HG02970 (cell line): ENCODE measurements around the gene YIPF3.
"Not testable (repeated sequence)": the region's sequence is repeated elsewhere in the genome, so short reads cannot be mapped to it uniquely, and the experiment has no call there.

Experiments
- ATAC-seq: cut with Tn5 transposase; IDR thresholded peaks from one replicate; pipeline ENCODE4 v1.9.1; 2021; ENCODE audit warnings: mild to moderate bottlenecking, moderate library complexity, moderate number of reproducible peaks; ENCODE audit not compliant: unreplicated experiment, low FRiP score

Gene YIPF3

GRCh38 chr6:43509984-43510826 is 6.5 kb downstream of the YIPF3 start, which contains the start of gene LRRC73:
TSS of gene LRRC73 (minus strand) at chr6:43510346. CDS start at chr6:43509785, 561 bp downstream.
- no peak for ATAC-seq

DNA sequence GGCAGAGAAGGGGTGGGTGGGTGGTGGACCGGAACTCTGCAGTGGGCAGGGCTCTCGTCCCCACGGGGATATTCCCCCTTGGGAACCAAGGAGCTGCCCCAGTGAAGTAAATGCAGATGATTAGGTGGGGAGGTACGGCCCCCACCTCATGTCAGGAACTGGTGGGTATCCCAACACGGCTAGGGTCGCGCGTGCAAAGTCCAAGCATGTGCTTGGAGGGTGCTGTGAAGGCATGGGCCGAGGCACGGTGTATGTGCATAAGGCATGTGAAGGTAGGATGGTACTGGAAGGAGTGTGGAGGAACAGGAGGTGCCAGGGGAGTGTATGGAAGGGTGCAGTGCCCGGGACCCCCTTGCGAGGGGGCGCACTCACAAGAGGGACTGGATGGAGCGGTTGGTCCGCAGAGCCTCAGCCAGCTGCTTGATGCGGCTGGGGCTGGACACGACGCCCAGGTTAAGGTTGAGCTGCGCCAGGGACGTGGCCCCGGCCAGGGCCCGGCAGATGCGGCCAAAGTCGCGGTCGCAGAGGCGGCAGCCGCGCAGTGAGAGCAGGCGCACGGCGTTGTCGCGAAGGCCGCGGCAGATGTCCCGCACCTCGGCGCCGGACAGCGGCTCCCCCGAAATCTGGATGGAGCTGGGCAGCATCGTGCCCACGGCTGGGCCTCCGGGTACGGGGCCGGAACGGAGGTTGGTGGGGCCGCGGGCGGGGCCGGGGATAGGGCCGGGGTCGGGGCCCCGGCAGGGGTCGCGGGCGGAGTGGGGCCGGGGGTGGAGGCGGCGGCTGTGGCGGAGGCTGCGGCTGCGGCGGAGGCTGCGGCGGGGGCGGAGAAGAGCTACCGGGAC is 7.4 kb downstream of the YIPF3 start:
- ATAC-seq = no peak

DNA sequence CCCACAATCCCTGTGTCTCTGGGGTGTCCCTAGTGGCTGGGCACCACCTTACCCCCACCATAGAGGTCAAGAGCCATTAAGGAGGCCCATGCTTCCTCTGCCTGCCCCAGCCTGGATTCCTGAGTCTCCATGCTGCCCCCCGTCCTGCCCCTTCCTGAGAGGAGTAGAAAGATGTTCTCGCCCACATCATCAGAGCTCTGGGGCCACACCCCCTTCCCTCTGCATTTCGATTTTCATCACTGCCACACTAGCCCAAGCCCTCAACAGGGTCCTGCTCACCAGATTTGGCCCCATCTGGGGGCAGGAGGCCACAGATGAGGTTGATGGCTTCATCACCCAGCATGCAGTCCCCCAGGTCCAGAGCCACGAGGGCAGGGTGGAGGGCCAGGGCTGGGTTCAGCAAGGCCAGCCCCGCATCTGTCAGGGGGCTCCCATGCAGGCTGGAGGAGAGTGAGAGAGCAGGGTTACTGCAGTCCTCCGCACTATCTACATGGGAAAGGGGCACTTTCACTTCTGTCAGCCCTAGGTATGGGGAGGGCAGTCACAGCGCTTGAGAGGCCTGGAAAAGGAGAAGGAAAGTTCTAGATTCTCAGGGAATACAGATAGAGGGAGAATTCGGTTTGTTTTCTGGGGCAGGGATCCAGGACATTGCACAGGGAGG is 8.1 kb downstream of the YIPF3 start:
- no peak for ATAC-seq

DNA sequence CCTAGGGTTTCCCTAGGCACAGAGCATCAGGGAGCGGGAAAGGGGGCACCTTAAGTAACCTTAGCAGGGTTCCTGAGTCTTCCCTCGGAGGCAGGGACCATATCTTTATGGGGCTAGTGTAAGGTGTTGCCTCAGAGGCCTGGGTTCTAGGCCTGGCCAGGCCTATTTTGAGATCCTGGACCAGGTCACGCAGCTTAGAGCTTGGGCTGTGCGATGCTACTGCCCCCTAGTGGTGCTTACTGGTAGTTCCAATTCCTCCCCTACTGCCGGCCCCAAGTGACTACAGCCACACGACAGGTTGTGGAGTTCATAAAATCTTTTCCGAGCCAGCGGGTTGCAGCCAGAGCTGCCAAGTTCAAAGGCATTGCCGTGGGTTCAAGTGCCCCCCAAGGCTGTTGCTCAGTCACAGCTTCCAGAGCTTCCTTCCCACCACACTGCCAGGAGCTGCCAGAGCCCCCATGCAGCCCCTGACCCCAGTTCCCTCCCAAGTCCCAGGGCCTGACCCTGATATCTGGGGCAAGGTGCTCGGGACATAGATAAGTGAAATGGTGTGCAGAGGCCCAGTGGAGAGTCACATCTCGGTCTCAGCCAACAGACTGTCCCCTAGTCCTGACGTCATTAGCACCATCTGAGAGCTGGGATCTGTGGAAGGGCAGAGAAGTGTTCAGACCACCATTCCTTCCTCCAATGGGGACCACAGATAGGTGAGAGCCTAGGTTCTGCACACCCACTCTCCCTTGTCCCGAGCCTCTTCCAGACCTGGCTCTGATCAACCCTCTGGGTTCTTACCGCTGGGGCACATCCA is 9.9 kb downstream of the YIPF3 start:
- ATAC-seq = no peak

GRCh38 chr6:43506171-43506570 is 10.6 kb downstream of the YIPF3 start:
- ATAC-seq = no peak

GRCh38 chr6:43505718-43506117 is 11.0 kb downstream of the YIPF3 start:
- ATAC-seq = no peak

GRCh38 chr6:43504756-43505593 is 11.8 kb downstream of the YIPF3 start:
- ATAC-seq = no peak

- ATAC-seq = no peak
These were observed 13.3 kb downstream of the YIPF3 start for GRCh38 chr6:43503443-43503842.

DNA sequence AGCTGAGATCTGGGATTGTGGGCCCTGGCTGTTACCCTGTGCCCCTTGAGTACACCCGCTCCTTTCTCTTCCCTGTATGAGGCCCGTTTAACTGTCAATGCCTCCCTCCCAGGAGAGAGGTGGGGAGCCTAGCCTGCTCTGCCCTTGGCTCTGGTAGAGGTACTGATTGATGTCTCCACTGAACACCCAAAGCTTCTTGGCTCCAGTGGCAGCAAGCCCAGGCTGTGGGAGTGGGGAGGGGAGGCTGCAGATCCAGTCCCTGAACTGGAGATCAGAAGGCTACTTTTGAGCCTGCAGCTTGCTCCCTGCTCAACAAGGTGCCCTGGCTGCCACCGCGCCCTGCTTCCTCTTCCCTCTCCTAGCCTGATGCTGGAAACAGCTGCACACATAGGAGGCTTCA is 14.1 kb downstream of the YIPF3 start:
- ATAC-seq = no peak

DNA sequence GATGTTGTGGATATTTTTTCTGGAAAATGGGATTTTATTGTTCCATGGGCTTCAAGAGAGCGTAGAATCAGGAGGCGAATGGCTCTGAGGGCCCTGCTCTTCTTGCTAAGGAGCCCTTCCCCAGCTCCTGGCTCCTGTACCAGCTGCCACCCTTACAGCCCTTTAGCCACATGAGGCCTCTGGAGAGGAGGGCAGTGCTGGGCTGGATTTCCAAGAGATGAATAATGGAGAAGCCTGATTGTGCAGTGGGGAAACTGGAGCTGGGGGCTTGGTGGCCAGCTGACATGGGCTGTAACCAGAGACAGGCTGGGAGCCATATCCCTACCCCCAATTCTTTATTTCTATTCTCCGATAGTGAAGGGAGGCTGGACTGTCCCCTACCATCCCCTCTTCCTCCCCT is 15.8 kb downstream of the YIPF3 start:
- ATAC-seq = no peak

- no peak for ATAC-seq
These were observed 17.5 kb downstream of the YIPF3 start for GRCh38 chr6:43499028-43499815.

DNA sequence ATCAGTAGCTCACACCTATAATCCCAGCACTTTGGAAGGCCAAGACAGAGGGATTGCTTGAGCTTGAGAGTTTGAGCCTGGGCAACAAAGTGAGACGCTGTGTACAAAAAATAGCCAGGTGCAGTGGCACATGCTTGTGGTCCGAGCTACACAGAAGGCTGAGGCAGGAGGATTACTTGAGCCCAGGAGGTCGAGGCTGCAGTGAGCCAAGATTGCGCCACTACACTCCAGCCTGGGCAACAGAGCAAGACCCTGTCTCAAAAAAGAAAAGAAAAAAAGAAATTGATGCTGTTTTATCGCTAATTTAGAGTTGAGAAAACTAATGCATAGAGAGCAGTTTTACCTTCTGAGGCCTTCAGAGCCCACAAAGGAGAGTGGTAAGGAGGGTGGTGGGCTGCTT is 18.4 kb downstream of the YIPF3 start:
- not testable (repeated sequence) for ATAC-seq

DNA sequence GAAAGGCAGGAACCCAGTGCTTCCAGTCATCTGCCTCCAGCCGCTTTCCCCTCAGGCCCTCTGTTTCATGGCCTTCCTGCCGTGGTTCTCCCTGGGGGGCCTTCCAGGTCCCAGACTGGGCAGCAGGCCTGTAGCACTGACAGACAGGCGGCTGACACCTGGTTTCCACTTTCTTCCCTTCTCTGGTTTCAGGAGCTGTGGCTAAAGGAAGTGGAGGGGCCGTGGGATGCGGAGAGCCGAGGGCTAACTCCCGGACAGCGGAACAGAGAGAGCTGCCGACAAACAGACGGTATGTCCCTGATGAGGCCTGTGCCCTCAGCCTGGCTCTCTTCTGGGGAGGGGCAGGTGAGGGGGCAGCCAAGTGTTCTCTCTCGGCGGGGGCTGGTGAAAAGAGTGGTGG is 19.0 kb downstream of the YIPF3 start:
- ATAC-seq = no peak

GRCh38 chr6:43497129-43497396 is 19.7 kb downstream of the YIPF3 start:
- no peak for ATAC-seq

DNA sequence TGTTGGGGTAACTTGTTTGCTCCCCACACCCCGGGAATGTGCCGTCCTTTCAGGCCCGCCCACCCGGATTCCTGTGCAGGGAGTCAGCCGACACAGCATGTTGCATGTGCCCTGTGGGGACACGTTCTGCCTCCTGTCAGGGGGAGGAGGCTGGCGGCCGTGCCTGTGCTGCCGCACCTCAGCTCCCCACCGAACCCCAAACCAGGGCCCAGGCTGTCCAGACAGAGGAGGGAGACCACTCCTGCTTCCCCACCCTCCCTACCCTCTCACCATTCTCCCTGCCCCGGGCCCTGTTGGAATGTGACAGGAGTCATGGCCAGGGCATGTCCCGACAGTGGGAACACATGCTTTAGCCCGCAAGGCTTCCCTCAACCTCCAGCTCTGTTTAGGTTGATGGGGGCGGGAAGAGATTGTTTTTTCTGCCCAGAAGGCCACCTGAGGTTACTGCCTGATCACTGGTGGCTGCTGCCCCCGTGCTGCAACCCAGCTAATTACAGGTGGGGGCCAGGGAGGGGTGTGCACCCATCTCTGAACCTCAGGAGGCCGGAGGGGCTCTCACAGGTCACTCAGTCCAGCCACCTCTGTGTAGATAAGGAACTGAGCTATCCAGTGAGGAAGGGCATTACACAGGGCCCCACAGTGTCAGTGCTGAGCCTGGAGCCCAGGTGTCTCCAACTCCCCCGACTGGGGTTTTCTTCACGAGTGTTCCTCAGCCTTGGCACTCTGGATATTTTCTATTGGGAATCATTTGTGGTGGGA is 20.2 kb downstream of the YIPF3 start:
- ATAC-seq = no peak

DNA sequence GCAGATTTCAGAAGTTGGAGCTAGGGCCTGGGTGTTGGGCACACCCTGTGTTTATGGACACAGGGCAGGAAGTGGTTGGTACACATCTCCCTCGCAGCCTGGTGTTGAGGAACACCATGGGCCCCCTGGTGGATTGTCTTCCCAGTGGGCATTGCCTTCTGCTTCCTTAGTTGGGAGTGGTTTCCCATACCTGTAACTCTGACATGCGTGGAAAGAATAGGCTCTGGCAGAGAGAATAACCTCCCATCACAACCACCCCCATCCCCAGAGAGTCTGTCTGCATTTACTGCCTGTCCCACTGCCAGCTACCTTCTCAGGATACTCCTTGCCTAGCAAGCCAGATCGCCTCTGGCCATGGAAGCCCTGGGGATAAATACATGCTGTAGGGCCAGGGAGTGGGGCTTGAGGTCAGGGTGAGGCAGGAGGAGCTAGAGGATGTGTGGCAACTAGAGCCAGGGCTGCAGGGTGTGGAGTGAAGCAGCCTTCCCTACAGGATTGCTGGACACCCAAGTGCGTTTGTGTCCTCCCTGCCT is 21.3 kb downstream of the YIPF3 start:
- no peak for ATAC-seq

DNA sequence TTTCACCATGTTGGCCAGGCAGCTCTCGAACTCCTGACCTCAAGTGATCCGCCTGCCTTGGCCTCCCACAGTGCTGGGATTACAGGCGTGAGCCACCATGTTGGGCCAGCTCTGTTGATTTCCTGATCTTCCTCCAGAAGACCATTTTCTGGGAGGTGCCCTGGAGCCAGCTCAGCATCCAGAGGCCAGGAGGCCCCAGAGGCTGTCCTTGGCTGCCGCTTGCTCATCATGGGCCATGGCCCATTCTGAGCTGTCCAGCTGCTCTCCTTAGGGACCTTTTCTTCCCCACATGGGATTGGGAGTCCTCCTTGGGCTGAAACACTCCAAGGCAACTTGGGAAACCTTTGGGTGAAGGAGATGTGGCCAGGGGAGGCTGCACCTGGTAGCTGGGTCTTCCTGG is 22.0 kb downstream of the YIPF3 start:
- no peak for ATAC-seq

DNA sequence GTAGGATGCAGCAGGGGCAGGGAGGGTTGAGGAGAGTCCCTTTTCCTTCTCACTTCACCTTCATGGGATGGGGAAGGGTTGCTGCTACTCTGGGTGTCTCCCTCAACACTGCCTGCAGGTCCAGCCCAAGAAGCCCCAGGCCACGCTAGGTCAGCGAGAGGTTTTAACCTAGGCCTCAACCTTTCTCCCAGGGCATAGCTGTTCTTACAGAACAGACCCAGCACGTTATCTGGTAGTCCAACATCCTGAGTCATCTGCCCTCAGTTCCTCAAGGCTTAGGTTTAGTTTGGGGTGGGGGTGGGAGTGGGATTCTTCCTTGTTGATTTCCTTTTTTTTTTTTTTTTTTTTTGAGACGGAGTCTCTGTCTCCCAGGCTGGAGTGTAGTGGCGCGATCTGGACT is 22.4 kb downstream of the YIPF3 start:
- no peak for ATAC-seq
